ENCODE measurements around the gene ADAMTS3. TPM values are rescaled to one million over a fixed set of nuclear protein-coding genes. Genes with fewer than 3 reads are reported as not detected.

The ADAMTS3 gene
- total RNA-seq, 1 donor from 2014 or later, result 0.89 TPM

- TF ChIP-seq CTCF (IDR thresholded peaks at IDR 0.05; ENCODE audit: unreplicated experiment), result no peak
- no peak overlapping the region for H3K27ac Mint-ChIP-seq
- no peaks in the 10 kb centered on the region for H3K27me3 Mint-ChIP-seq
- H3K4me1 Mint-ChIP-seq (ENCODE audit: low read depth), result no peaks in the 10 kb centered on the region
- H3K9me3 Mint-ChIP-seq (ENCODE audit: low read depth), result no peaks in the 10 kb centered on the region
- H3K36me3 Mint-ChIP-seq (ENCODE audit: insufficient read depth), result no peaks in the 10 kb centered on the region
- no peak overlapping the region for H3K4me3 Mint-ChIP-seq (ENCODE audit: low read depth)
- no peak for DNase-seq (ENCODE audit: low spot score, unreplicated experiment)
These were observed 124.9 kb downstream of the ADAMTS3 start for GRCh38 chr4:72444092-72444491.

- Mint-ChIP-seq H3K36me3 (ENCODE audit: insufficient read depth) (no peaks in the 10 kb centered on the region), H3K27me3 (no peaks in the 10 kb centered on the region), H3K4me1 (ENCODE audit: low read depth) (no peaks in the 10 kb centered on the region), H3K4me3 (ENCODE audit: low read depth) (no peak overlapping the region), H3K9me3 (ENCODE audit: low read depth) (no peaks in the 10 kb centered on the region), H3K27ac (no peak overlapping the region)
- no peak for TF ChIP-seq CTCF (IDR thresholded peaks at IDR 0.05; ENCODE audit: unreplicated experiment)
- DNase-seq (ENCODE audit: low spot score, unreplicated experiment), result no peak
These were observed 126.3 kb downstream of the ADAMTS3 start for GRCh38 chr4:72442715-72443114.

- Mint-ChIP-seq H3K27me3 (no peaks in the 10 kb centered on the region), H3K4me3 (ENCODE audit: low read depth) (no peak overlapping the region), H3K4me1 (ENCODE audit: low read depth) (no peaks in the 10 kb centered on the region), H3K36me3 (ENCODE audit: insufficient read depth) (no peaks in the 10 kb centered on the region), H3K27ac (no peak overlapping the region), H3K9me3 (ENCODE audit: low read depth) (no peaks in the 10 kb centered on the region)
- TF ChIP-seq CTCF (IDR thresholded peaks at IDR 0.05; ENCODE audit: unreplicated experiment), result no peak
- no peak for DNase-seq (ENCODE audit: low spot score, unreplicated experiment)
These were observed 126.9 kb downstream of the ADAMTS3 start for GRCh38 chr4:72442147-72442546.

- no peak for TF ChIP-seq CTCF (IDR thresholded peaks at IDR 0.05; ENCODE audit: unreplicated experiment)
- H3K4me1 Mint-ChIP-seq (ENCODE audit: low read depth), result no peaks in the 10 kb centered on the region
- DNase-seq (ENCODE audit: low spot score, unreplicated experiment), result no peak
- no peaks in the 10 kb centered on the region for H3K36me3 Mint-ChIP-seq (ENCODE audit: insufficient read depth)
- no peak overlapping the region for H3K27ac Mint-ChIP-seq
- H3K4me3 Mint-ChIP-seq (ENCODE audit: low read depth), result no peak overlapping the region
- no peaks in the 10 kb centered on the region for H3K9me3 Mint-ChIP-seq (ENCODE audit: low read depth)
- H3K27me3 Mint-ChIP-seq, result no peaks in the 10 kb centered on the region
These were observed 128.6 kb downstream of the ADAMTS3 start for GRCh38 chr4:72440386-72440785.

- TF ChIP-seq CTCF (IDR thresholded peaks at IDR 0.05; ENCODE audit: unreplicated experiment), result no peak
- DNase-seq (ENCODE audit: low spot score, unreplicated experiment), result no peak
- no peaks in the 10 kb centered on the region for H3K4me1 Mint-ChIP-seq (ENCODE audit: low read depth)
- H3K4me3 Mint-ChIP-seq (ENCODE audit: low read depth), result no peak overlapping the region
- no peaks in the 10 kb centered on the region for H3K36me3 Mint-ChIP-seq (ENCODE audit: insufficient read depth)
- H3K27ac Mint-ChIP-seq, result no peak overlapping the region
- H3K9me3 Mint-ChIP-seq (ENCODE audit: low read depth), result no peaks in the 10 kb centered on the region
- no peaks in the 10 kb centered on the region for H3K27me3 Mint-ChIP-seq
These were observed 136.0 kb downstream of the ADAMTS3 start for GRCh38 chr4:72432975-72433374.

Measured in progenitor cell of endocrine pancreas (in vitro differentiated cells).